ENCODE results near the gene SP110.

- no peak for TF ChIP-seq CTCF (IDR thresholded peaks at IDR 0.05; ENCODE audit: insufficient read depth, low read depth, low read length)
- TF ChIP-seq EZH2 (IDR thresholded peaks at IDR 0.05; ENCODE audit: insufficient read depth, low read length), result no peak
Measured at GRCh38 chr2:230226051-230226551, 6.3 kb upstream of the SP110 start.

Data from astrocyte (in vitro differentiated cells and primary cell).